SIG-M5 (cell line): ENCODE measurements around the gene SMOC1.

Experiments used
- DNase-seq: peaks from one replicate; lab custom pipeline; 2025; lab: John Stamatoyannopoulos, UW

The SMOC1 gene

DNA sequence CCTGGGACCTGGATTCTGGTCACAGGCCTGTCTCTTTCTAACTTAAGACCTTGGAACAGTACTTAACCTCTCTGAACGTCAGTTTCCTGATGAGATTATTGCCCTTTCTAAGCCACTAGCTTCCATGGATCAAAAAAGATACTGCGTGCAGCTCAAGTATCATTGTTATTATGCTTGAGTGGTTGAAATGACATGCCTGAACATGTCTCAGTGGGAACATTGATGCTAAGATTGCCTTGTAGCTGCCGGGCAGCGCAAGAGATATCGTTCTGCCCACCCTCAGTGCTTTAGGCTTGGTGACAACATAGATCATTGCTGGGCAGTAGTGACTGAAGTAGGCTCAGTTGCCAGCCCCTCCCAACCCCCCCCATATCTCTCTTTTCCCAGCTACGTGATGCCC, 131.9 kb downstream of the SMOC1 start:
- no peak for DNase-seq

DNA sequence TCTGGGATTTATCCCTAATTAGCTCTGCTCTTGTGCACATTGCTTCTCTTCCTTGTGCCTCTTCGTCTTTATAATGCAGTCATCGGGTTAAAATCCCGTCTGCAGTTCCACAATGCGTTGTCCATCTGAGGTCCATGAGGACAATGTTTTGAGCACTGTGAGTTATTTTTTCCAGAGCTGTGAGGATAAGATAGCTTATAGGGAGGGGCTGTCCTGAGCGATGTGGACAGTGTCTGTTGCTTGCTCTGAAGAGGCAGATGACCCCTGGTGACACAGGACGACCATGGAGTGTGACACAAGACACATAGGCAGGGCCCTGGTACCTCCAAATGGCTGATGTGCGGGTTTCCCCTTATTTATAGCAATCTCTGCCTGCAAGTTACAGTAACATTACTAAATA, 132.5 kb downstream of the SMOC1 start:
- DNase-seq, result no peak

GRCh38 chr14:70013271-70013873, 134.2 kb downstream of the SMOC1 start:
- DNase-seq, result no peak

- DNase-seq, result no peak
Observed at GRCh38 chr14:70014406-70015095, 135.3 kb downstream of the SMOC1 start.

DNA sequence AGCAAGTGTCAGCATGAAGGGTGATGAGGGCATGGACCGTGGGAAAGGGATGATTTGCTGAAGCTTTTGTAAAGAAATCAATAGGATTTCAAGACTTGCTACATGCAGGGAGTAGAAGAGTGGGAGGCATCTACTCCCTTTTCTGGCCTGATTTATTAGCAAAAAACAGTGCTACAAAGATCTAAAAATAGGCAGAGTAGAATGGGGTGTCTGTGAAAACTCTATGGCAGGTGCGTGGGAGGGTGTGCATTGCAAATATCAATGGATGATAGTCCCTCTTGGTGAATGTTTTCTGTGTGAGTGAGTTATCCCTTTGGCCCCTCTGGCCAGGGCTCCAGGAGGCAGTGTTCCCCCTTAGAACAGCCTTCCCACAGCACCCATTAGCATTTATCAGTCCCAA, 139.0 kb downstream of the SMOC1 start:
- DNase-seq, result no peak

GRCh38 chr14:70018713-70019211, 139.5 kb downstream of the SMOC1 start:
- no peak for DNase-seq

DNA sequence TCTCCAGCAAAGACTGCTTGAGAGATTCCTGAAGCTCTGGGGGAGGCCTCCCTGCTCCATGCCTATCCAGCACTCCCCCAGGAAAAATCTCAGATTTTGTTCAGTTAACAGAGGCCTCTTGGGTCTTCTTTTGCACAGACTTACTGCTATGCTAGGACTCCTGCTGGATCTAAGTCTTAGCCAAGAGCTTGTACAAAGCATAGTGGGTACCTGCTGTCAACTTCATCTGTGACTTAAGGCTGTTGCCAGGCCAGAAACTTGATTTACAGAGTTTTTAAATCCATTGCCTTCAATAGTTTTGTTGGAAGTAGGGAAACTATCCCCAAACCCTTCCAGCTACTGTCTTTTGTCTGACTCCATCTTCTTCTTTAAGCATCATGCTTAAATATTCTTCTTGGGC, 140.5 kb downstream of the SMOC1 start:
- no peak for DNase-seq

DNA sequence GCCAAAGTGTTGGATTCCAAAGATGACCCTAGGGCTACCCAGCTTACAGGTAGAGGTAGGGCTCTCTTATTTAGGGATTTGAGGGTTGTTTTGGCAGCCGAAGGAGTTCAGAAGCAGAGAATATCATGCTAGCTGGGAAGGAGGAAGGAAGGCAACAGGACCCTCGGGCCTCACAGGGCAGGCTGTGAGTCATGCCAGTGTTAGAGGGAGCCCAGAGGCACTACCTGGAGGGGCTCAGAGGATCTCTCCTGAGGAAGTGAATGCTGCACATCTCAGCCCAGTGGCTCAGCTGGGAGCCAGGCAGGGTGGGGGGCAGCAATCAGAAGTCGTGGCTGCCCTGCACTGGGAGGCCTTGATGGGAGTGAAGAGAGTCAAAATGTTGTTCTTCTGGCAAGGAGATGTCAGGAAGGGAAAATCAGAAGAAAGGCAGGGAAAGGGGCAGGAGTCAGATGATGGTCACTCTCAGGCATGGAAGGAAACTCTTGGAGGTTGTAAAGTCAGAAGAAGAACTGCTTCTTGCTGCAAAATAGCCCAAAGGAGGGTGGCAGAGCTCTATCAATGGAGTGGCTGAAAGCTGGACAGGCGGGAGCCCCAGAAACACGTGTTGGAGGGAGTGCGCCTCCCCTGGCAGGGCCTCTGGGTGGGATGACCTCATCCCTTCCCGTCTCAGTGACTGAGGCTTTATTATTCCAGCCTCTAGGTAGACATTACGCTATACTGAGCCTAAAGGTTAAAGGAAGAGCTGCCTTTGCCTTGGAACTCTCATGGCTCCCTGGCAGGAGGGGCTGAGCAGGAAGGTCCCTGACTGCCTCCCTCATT, 141.3 kb downstream of the SMOC1 start:
- DNase-seq, result no peak

GRCh38 chr14:70021548-70022220, 142.5 kb downstream of the SMOC1 start:
- no peak for DNase-seq

GRCh38 chr14:70022771-70023445, 143.7 kb downstream of the SMOC1 start:
- DNase-seq, result no peak

DNA sequence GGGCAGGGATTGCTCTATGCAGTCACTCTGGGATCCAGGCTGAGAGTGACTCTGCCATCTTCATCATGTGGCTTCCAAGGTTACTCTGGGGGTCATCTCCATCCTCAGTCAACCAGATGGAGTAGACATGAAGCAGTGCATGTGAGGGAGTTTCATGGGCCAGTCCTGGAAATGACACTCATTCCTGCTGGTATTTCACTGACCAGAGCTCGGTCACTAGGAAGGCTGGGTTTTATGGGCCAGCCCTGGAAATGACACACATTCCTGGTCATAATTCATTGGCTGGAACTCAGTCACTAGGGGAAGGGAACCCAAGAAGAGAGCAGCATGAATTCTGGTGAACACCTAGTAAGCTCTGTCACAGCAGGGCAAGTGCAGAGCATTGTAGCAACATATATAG, 144.7 kb downstream of the SMOC1 start:
- no peak for DNase-seq

- no peak for DNase-seq
Observed at GRCh38 chr14:70027785-70028428, 148.7 kb downstream of the SMOC1 start.

DNA sequence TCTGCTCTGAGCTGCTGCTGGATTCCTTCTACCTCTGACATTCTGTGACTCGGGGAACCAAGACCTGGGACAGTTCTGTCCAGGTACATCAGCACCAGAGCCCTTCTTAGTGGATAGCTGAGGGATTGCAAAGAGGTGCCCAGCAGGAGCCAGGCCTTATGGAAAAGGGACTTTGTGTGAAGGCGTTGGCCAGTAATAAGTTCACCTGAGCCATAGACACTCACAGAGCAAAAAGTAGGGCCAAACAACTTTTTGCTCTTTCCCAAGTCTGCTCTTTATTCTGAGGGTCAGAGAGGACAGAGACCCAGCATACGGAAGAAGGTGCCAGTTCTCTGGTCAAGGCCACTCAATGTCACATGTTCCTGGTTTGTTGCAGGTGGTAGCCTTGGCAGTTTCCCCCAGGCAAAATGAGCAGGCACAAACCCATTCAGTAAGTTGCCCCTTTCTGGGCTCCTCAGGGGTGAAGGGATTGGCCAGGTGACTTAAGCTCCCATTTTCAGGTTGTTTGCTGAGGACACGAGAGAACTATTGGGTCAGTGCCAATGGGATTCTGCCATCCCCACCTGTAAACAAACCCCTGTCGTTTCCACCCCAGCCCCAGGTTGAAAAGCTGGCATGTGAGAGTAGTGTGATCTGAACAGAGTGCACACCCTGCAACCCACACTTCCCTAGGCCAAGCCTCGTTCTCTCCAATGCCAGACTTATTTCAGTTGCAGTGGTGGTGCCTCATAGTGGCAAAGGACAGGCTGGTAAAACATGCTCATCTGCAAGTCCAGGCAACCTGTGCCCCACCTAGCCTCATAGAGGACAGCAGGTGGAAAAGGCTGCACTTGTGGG, 150.3 kb downstream of the SMOC1 start:
- DNase-seq, result no peak

- no peak for DNase-seq
Observed at GRCh38 chr14:70032016-70032415, 152.8 kb downstream of the SMOC1 start.

- DNase-seq, result no peak
Observed at GRCh38 chr14:70032447-70032846, 153.2 kb downstream of the SMOC1 start.

DNA sequence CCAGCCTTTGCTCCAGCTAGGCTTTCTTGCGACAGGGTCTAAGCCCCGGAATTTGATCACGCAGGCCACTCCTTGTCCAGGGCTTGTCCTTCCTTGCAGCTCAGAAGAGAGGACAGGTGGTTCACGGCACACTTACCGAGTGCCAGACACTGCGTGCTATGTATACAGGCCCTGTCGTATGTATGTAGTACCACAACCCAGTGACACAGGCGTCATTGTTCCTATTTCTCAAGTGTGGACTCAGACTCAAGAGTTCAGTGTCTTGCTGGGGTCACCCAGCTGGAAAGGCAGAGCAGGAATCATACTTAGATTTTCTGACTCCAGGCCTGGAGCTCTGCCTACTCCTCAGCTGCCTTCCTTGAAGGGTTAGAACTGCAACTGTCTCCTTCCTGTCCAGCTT, 153.9 kb downstream of the SMOC1 start:
- no peak for DNase-seq

- DNase-seq, result no peak
Observed at GRCh38 chr14:70033561-70033960, 154.3 kb downstream of the SMOC1 start.

- DNase-seq, result no peak
Observed at GRCh38 chr14:70034257-70034656, 155.0 kb downstream of the SMOC1 start.

DNA sequence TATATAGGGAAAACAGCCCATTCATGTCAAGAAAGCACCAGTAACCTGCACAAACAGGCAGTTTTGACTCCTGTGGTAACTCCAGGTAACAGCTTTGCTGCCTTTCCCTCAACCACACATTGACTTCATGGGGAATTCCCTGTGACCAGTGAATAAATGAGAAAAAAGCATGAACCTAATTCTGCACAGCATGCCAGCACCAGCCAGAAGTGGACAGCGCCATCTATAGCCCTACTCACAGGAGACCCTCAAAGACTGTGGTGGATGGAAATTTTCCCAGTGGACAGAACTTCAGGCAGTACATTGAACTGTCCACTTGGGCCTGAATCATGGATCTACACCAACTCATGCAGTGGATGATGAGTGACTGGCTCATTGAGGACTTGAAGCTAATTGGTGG, 157.4 kb downstream of the SMOC1 start:
- DNase-seq, result no peak

DNA sequence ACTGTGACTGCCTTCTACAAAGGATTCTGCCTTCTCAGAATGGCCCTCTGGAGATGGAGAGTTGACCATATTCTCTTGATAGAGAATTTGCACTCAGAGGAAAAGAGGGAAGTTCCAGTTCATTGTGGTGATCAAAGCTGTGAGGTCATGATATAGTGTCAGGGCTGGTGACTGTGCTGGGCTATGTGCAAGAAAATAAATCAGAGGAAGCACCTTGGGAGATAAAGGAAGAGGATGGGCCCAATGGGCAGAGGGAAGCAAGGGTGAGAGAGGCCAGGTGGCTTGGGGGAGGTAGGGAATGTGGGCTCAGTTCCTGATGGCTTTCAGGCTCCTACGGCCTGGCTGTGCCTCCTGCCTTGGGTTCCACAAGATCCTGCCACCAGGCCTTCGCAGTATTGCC, 163.8 kb downstream of the SMOC1 start:
- no peak for DNase-seq
